H9 (cell line): Measurements from ENCODE around the gene GPR83. TPM values are rescaled to one million over a fixed set of nuclear protein-coding genes. Genes with fewer than 3 reads are reported as not detected.

Experiments
- DNase-seq: peaks from one replicate; pipeline ENCODE4 v3.0.0-alpha.2; 2017
- H2AFZ ChIP-seq: one replicate; pipeline ENCODE4 v1.6.1; 2013; ENCODE audit warnings: mild to moderate bottlenecking, low read length, control low read depth, moderate library complexity
- H2AK5ac ChIP-seq: 2 replicates; pipeline ENCODE4 v1.6.1; 2013; ENCODE audit warnings: low read length, control low read depth, mixed read lengths; ENCODE audit not compliant: insufficient read length
- H2BK120ac ChIP-seq: one replicate; pipeline ENCODE4 v1.6.1; 2013; ENCODE audit warnings: low read depth, mild to moderate bottlenecking, low read length, control low read depth, inconsistent platforms; ENCODE audit not compliant: poor library complexity, severe bottlenecking
- H2BK12ac ChIP-seq: 2 replicates; pipeline ENCODE4 v1.6.1; 2013; ENCODE audit warnings: low read length, control low read depth, mixed read lengths, low read depth; ENCODE audit not compliant: insufficient read length
- H2BK15ac ChIP-seq: 2 replicates; pipeline ENCODE4 v1.6.1; 2013; ENCODE audit warnings: low read depth, low read length, control low read depth
- H2BK20ac ChIP-seq: one replicate; pipeline ENCODE4 v1.6.1; 2013; ENCODE audit warnings: low read depth, mild to moderate bottlenecking, low read length, control low read depth, inconsistent platforms; ENCODE audit not compliant: poor library complexity, severe bottlenecking
- H2BK5ac ChIP-seq: 2 replicates; pipeline ENCODE4 v1.6.1; 2013; ENCODE audit warnings: low read length, control low read depth, mixed read lengths; ENCODE audit not compliant: insufficient read length
- H3K14ac ChIP-seq: 2 replicates; pipeline ENCODE4 v1.6.1; 2013; ENCODE audit warnings: low read length, control low read depth; ENCODE audit not compliant: insufficient read depth
- H3K18ac ChIP-seq: 2 replicates; pipeline ENCODE4 v1.6.1; 2013; ENCODE audit warnings: low read depth, mild to moderate bottlenecking, mixed read lengths, low read length, control low read depth; ENCODE audit not compliant: insufficient read length
- H3K23ac ChIP-seq: 2 replicates; pipeline ENCODE4 v1.6.1; 2013; ENCODE audit warnings: low read length, control low read depth, mixed read lengths, low read depth; ENCODE audit not compliant: insufficient read length
- H3K23me2 ChIP-seq: 2 replicates; pipeline ENCODE4 v1.6.1; 2013; ENCODE audit warnings: low read depth, mild to moderate bottlenecking, mixed read lengths, low read length, control low read depth; ENCODE audit not compliant: insufficient read length, poor library complexity, severe bottlenecking
- H3K27ac ChIP-seq: 2 replicates; pipeline ENCODE4 v1.5.1; 2013; ENCODE audit warnings: low read length, control low read depth, mixed read lengths, low read depth; ENCODE audit not compliant: insufficient read length
- H3K27me3 ChIP-seq: 2 replicates; pipeline ENCODE4 v1.6.1; 2013; ENCODE audit warnings: low read length, control low read depth, inconsistent platforms; ENCODE audit not compliant: insufficient read depth
- H3K4ac ChIP-seq: 2 replicates; pipeline ENCODE4 v1.6.1; 2013; ENCODE audit warnings: low read depth, mild to moderate bottlenecking, control low read depth, inconsistent platforms, low read length, moderate library complexity
- H3K4me1 ChIP-seq: 2 replicates; pipeline ENCODE4 v1.6.1; 2013; ENCODE audit warnings: low read length, control low read depth, inconsistent platforms; ENCODE audit not compliant: insufficient read depth
- H3K4me2 ChIP-seq: 2 replicates; pipeline ENCODE4 v1.6.1; 2013; ENCODE audit warnings: low read length, control low read depth, mixed read lengths; ENCODE audit not compliant: insufficient read length, insufficient read depth
- H3K56ac ChIP-seq: 2 replicates; pipeline ENCODE4 v1.6.1; 2013; ENCODE audit warnings: low read depth, mild to moderate bottlenecking, mixed read lengths, low read length, control low read depth; ENCODE audit not compliant: insufficient read length
- H3K79me1 ChIP-seq: 2 replicates; pipeline ENCODE4 v1.6.1; 2013; ENCODE audit warnings: low read depth, mild to moderate bottlenecking, moderate library complexity, low read length, control low read depth, inconsistent platforms; ENCODE audit not compliant: insufficient read depth, poor library complexity, severe bottlenecking
- H3K79me2 ChIP-seq: 2 replicates; pipeline ENCODE4 v1.6.1; 2013; ENCODE audit warnings: low read length, control low read depth, inconsistent platforms; ENCODE audit not compliant: insufficient read depth
- H3K9ac ChIP-seq: 2 replicates; pipeline ENCODE4 v1.6.1; 2013; ENCODE audit warnings: low read length, control low read depth, mixed read lengths; ENCODE audit not compliant: insufficient read length; ENCODE audit errors: extremely low read depth
- H3K9me3 ChIP-seq: one replicate; pipeline ENCODE4 v1.6.1; 2013; ENCODE audit warnings: low read depth, low read length, inconsistent platforms; ENCODE audit not compliant: control insufficient read depth
- H3T11ph ChIP-seq: one replicate; pipeline ENCODE4 v1.6.1; 2013; ENCODE audit warnings: mild to moderate bottlenecking, low read length, control low read depth, inconsistent platforms
- H4K20me1 ChIP-seq: one replicate; pipeline ENCODE4 v1.6.1; 2013; ENCODE audit not compliant: control insufficient read depth, insufficient read length, insufficient read depth
- H4K5ac ChIP-seq: 2 replicates; pipeline ENCODE4 v1.6.1; 2013; ENCODE audit warnings: low read depth, mild to moderate bottlenecking, mixed read lengths, low read length, control low read depth; ENCODE audit not compliant: insufficient read length
- H4K8ac ChIP-seq: replicated peaks from 2 replicates; pipeline ENCODE4 v1.6.1; 2013; ENCODE audit warnings: low read length, control low read depth, mixed read lengths, low read depth; ENCODE audit not compliant: insufficient read length
- H4K91ac ChIP-seq: 2 replicates; pipeline ENCODE4 v1.6.1; 2013; ENCODE audit warnings: low read depth, mild to moderate bottlenecking, moderate library complexity, mixed read lengths, low read length, control low read depth; ENCODE audit not compliant: insufficient read length
- H3K27ac Mint-ChIP-seq, 3 experiments: 2 replicates in 2 of 3; 3 replicates in 1 of 3; pipeline ENCODE4 v1.8.0; 2020 to 2021; ENCODE audit warnings: mixed read lengths in 3 of 3, mild to moderate bottlenecking in 1 of 3, moderate library complexity in 1 of 3
- H3K27me3 Mint-ChIP-seq: 2 replicates; pipeline ENCODE4 v1.8.0; 2021; ENCODE audit warnings: low read depth, mild to moderate bottlenecking, moderate library complexity, mixed read lengths
- H3K36me3 Mint-ChIP-seq, 3 experiments: 2 replicates in 2 of 3; 3 replicates in 1 of 3; pipeline ENCODE4 v1.8.0; 2020 to 2021; ENCODE audit warnings: low read depth in 3 of 3, mixed read lengths in 3 of 3; ENCODE audit not compliant: insufficient read depth in 1 of 3
- H3K4me1 Mint-ChIP-seq, 2 experiments: 2 replicates each; pipeline ENCODE4 v1.8.0; 2020; ENCODE audit warnings: mixed read lengths in 2 of 2
- H3K4me3 Mint-ChIP-seq, 2 experiments: 2 replicates in 1 of 2; 3 replicates in 1 of 2; pipeline ENCODE4 v1.8.0; 2020 to 2021; ENCODE audit warnings: mild to moderate bottlenecking in 2 of 2, mixed read lengths in 2 of 2, moderate library complexity in 1 of 2
- H3K9me3 Mint-ChIP-seq, 2 experiments: 2 replicates in 1 of 2; 3 replicates in 1 of 2; pipeline ENCODE4 v1.8.0; 2020; ENCODE audit warnings: mild to moderate bottlenecking in 2 of 2, mixed read lengths in 2 of 2, moderate library complexity in 1 of 2
- WGBS: extraction: QIAGEN DNeasy Blood & Tissue Kit; methylation state at CpG from one replicate; pipeline ENCODE4 v1.1.7; 2013; ENCODE audit warnings: missing lambda C conversion rate, low lambda C conversion rate, mixed read lengths; ENCODE audit not compliant: insufficient read length; ENCODE audit errors: extremely low coverage; 5-methylcytosine and 5-hydroxymethylcytosine counted together
- total RNA-seq: library from RNA; stranded (reverse); gene quantifications from 2 replicates; pipeline ENCODE4 v1.2.1, GENCODE V29; 2021
- TF ChIP-seq, protein P1 (sequence below): fragments of 200-600 bp; sonication (generic); conservative IDR thresholded peaks from 3 replicates; pipeline ENCODE4 v1.8.0; 2021; ENCODE audit warnings: antibody characterized with exemption, mild to moderate bottlenecking

The GPR83 gene
- total RNA-seq, 1 experiment from 2014 or later, result not detected

DNA sequence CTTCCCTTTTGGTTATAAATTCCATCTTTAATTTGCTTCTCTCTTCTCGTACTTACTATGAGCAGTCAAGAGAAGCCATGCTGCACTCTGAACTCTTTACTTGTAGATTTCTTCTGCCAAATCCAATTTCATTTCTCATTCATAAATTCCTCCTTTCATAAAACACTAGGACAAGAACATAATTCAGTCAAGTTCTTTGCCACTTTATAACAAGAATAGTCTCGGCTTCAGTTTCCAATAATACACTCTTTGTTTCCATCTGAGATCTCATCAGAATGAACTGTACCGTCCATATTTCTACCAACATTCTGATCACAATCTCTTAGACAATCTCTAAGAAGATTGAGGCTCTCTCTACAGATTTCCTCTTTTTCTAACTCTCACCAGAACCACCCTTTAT is 71.7 kb downstream of the GPR83 start:
- Histone ChIP-seq H3K4ac (no peak overlapping the region), H4K8ac (no peak overlapping the region), H4K20me1 (no peaks in the 10 kb centered on the region), H2AK5ac (no peak overlapping the region), H2BK15ac (no peak overlapping the region), H3K18ac (no peak overlapping the region), H2BK12ac (no peak overlapping the region), H4K91ac (no peak overlapping the region), H3K4me2 (no peak overlapping the region), H3K79me1 (no peaks in the 10 kb centered on the region), H3K14ac (no peak overlapping the region), H3K23me2 (no peaks in the 10 kb centered on the region), H3K4me1 (no peaks in the 10 kb centered on the region), H3K27me3 (no peaks in the 10 kb centered on the region), H3K9ac (no peak overlapping the region), H2AFZ (no peak overlapping the region), H3K27ac (no peak overlapping the region), H4K5ac (no peak overlapping the region), H2BK20ac (no peak overlapping the region), H2BK120ac (no peak overlapping the region), H3K56ac (no peak overlapping the region), H3K23ac (no peak overlapping the region), H3K79me2 (no peaks in the 10 kb centered on the region), H2BK5ac (no peak overlapping the region), H3K9me3 (no peaks in the 10 kb centered on the region), H3T11ph (no peak overlapping the region)
- H3K4me1 Mint-ChIP-seq, result no peaks in the 10 kb centered on the region
- WGBS, result no CpG with 5 or more reads among the region's 3 CpGs
- TF ChIP-seq, protein P1, sequence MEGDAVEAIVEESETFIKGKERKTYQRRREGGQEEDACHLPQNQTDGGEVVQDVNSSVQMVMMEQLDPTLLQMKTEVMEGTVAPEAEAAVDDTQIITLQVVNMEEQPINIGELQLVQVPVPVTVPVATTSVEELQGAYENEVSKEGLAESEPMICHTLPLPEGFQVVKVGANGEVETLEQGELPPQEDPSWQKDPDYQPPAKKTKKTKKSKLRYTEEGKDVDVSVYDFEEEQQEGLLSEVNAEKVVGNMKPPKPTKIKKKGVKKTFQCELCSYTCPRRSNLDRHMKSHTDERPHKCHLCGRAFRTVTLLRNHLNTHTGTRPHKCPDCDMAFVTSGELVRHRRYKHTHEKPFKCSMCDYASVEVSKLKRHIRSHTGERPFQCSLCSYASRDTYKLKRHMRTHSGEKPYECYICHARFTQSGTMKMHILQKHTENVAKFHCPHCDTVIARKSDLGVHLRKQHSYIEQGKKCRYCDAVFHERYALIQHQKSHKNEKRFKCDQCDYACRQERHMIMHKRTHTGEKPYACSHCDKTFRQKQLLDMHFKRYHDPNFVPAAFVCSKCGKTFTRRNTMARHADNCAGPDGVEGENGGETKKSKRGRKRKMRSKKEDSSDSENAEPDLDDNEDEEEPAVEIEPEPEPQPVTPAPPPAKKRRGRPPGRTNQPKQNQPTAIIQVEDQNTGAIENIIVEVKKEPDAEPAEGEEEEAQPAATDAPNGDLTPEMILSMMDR, result no peak
- H3K27ac Mint-ChIP-seq, result no peak overlapping the region
- no peaks in the 10 kb centered on the region for H3K36me3 Mint-ChIP-seq
- no peak for DNase-seq
- no peaks in the 10 kb centered on the region for H3K9me3 Mint-ChIP-seq
- H3K4me3 Mint-ChIP-seq, result no peak overlapping the region
- peaks cover 3% of the 10 kb centered on the region for H3K27me3 Mint-ChIP-seq
